ENCODE measurements around the gene RIN3.

GRCh38 chr14:92647797-92648279 lies 134.3 kb downstream of the RIN3 start:
- TF ChIP-seq CTCF (IDR thresholded peaks at IDR 0.05; ENCODE audit: low read length), result no peak
- no peak for TF ChIP-seq EZH2phosphoT487 (IDR thresholded peaks at IDR 0.05; ENCODE audit: low read length)
